Nephron progenitor cell (in vitro differentiated cells): ENCODE data around the gene GNG13.

ENCODE experiments used
- DNase-seq: peaks from one replicate; pipeline ENCODE4 v3.0.0; 2021
- H3K27ac Mint-ChIP-seq: 2 replicates; pipeline ENCODE4 v1.8.0; 2021; ENCODE audit warnings: mild to moderate bottlenecking, moderate library complexity, mixed read lengths
- H3K27me3 Mint-ChIP-seq: 2 replicates; pipeline ENCODE4 v1.8.0; 2021; ENCODE audit warnings: mild to moderate bottlenecking, low read depth, mixed read lengths; ENCODE audit not compliant: poor library complexity
- H3K36me3 Mint-ChIP-seq: 2 replicates; pipeline ENCODE4 v1.8.0; 2021; ENCODE audit warnings: low read depth, mixed read lengths
- H3K4me1 Mint-ChIP-seq: 2 replicates; pipeline ENCODE4 v1.8.0; 2021; ENCODE audit warnings: mixed read lengths
- H3K4me3 Mint-ChIP-seq: 2 replicates; pipeline ENCODE4 v1.8.0; 2021; ENCODE audit warnings: mild to moderate bottlenecking, moderate library complexity, mixed read lengths
- H3K9me3 Mint-ChIP-seq: 2 replicates; pipeline ENCODE4 v1.8.0; 2021; ENCODE audit warnings: mild to moderate bottlenecking, moderate library complexity, mixed read lengths
- CTCF ChIP-seq: fragments of 200-600 bp; sonication (generic); IDR thresholded peaks from 2 replicates; pipeline ENCODE4 v1.5.0; 2021; ENCODE audit warnings: antibody characterized with exemption

Gene GNG13

GRCh38 chr16:795580-796229, 4.8 kb downstream of the GNG13 start:
- no peak for TF ChIP-seq CTCF
- no peaks in the 10 kb centered on the region for H3K9me3 Mint-ChIP-seq
- H3K4me1 Mint-ChIP-seq, result no peaks in the 10 kb centered on the region
- no peak overlapping the region for H3K27ac Mint-ChIP-seq
- peaks cover 17% of the 10 kb centered on the region for H3K36me3 Mint-ChIP-seq
- H3K27me3 Mint-ChIP-seq, result peaks cover 11% of the 10 kb centered on the region
- no peak overlapping the region for H3K4me3 Mint-ChIP-seq
- no peak for DNase-seq

- no peaks in the 10 kb centered on the region for H3K9me3 Mint-ChIP-seq
- H3K36me3 Mint-ChIP-seq, result peaks cover 17% of the 10 kb centered on the region
- H3K4me3 Mint-ChIP-seq, result no peak overlapping the region
- H3K4me1 Mint-ChIP-seq, result no peaks in the 10 kb centered on the region
- H3K27me3 Mint-ChIP-seq, result peaks cover 11% of the 10 kb centered on the region
- TF ChIP-seq CTCF, result no peak
- no peak for DNase-seq
- no peak overlapping the region for H3K27ac Mint-ChIP-seq
Measured at GRCh38 chr16:794853-795466, 5.6 kb downstream of the GNG13 start.

GRCh38 chr16:794091-794822, 6.3 kb downstream of the GNG13 start:
- H3K4me1 Mint-ChIP-seq, result no peaks in the 10 kb centered on the region
- H3K27ac Mint-ChIP-seq, result no peak overlapping the region
- H3K36me3 Mint-ChIP-seq, result peaks cover 17% of the 10 kb centered on the region
- no peaks in the 10 kb centered on the region for H3K9me3 Mint-ChIP-seq
- no peak overlapping the region for H3K4me3 Mint-ChIP-seq
- H3K27me3 Mint-ChIP-seq, result peaks cover 9% of the 10 kb centered on the region
- TF ChIP-seq CTCF, result no peak
- DNase-seq, result no peak

- no peak for DNase-seq
- no peaks in the 10 kb centered on the region for H3K4me1 Mint-ChIP-seq
- no peak for TF ChIP-seq CTCF
- H3K36me3 Mint-ChIP-seq, result peaks cover 16% of the 10 kb centered on the region
- no peak overlapping the region for H3K4me3 Mint-ChIP-seq
- peaks cover under 1% of the 10 kb centered on the region for H3K27me3 Mint-ChIP-seq
- H3K9me3 Mint-ChIP-seq, result no peaks in the 10 kb centered on the region
- H3K27ac Mint-ChIP-seq, result no peak overlapping the region
Measured at GRCh38 chr16:793414-793813, 7.1 kb downstream of the GNG13 start.

GRCh38 chr16:792221-792995, 8.1 kb downstream of the GNG13 start:
- H3K4me3 Mint-ChIP-seq, result no peak overlapping the region
- H3K27me3 Mint-ChIP-seq, result no peaks in the 10 kb centered on the region
- no peak for TF ChIP-seq CTCF
- DNase-seq, result no peak
- H3K9me3 Mint-ChIP-seq, result no peaks in the 10 kb centered on the region
- H3K4me1 Mint-ChIP-seq, result peaks cover 3% of the 10 kb centered on the region
- peaks cover 8% of the 10 kb centered on the region for H3K36me3 Mint-ChIP-seq
- no peak overlapping the region for H3K27ac Mint-ChIP-seq
